Measurements from ENCODE around the gene INTS3.
A peak's percentile ranks its signal among the peaks of the same experiment; 100 is the strongest.
"Not testable (repeated sequence)": the region's sequence is repeated elsewhere in the genome, so short reads cannot be mapped to it uniquely, and the experiment has no call there.

The INTS3 gene

GRCh38 chr1:153780551-153780950 lies 52.7 kb downstream of the INTS3 start:
- no peak overlapping the region for H3K4me3 ChIP-seq (ENCODE audit: low read depth, low read length)
- TF ChIP-seq, protein P1, sequence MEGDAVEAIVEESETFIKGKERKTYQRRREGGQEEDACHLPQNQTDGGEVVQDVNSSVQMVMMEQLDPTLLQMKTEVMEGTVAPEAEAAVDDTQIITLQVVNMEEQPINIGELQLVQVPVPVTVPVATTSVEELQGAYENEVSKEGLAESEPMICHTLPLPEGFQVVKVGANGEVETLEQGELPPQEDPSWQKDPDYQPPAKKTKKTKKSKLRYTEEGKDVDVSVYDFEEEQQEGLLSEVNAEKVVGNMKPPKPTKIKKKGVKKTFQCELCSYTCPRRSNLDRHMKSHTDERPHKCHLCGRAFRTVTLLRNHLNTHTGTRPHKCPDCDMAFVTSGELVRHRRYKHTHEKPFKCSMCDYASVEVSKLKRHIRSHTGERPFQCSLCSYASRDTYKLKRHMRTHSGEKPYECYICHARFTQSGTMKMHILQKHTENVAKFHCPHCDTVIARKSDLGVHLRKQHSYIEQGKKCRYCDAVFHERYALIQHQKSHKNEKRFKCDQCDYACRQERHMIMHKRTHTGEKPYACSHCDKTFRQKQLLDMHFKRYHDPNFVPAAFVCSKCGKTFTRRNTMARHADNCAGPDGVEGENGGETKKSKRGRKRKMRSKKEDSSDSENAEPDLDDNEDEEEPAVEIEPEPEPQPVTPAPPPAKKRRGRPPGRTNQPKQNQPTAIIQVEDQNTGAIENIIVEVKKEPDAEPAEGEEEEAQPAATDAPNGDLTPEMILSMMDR (IDR thresholded peaks at IDR 0.05; ENCODE audit: borderline replicate concordance, insufficient read depth, low read depth, low read length): no peak

- not testable (repeated sequence) for H3K4me3 ChIP-seq (ENCODE audit: low read depth, low read length)
These were observed 54.8 kb downstream of the INTS3 start for GRCh38 chr1:153782648-153783047.

DNA sequence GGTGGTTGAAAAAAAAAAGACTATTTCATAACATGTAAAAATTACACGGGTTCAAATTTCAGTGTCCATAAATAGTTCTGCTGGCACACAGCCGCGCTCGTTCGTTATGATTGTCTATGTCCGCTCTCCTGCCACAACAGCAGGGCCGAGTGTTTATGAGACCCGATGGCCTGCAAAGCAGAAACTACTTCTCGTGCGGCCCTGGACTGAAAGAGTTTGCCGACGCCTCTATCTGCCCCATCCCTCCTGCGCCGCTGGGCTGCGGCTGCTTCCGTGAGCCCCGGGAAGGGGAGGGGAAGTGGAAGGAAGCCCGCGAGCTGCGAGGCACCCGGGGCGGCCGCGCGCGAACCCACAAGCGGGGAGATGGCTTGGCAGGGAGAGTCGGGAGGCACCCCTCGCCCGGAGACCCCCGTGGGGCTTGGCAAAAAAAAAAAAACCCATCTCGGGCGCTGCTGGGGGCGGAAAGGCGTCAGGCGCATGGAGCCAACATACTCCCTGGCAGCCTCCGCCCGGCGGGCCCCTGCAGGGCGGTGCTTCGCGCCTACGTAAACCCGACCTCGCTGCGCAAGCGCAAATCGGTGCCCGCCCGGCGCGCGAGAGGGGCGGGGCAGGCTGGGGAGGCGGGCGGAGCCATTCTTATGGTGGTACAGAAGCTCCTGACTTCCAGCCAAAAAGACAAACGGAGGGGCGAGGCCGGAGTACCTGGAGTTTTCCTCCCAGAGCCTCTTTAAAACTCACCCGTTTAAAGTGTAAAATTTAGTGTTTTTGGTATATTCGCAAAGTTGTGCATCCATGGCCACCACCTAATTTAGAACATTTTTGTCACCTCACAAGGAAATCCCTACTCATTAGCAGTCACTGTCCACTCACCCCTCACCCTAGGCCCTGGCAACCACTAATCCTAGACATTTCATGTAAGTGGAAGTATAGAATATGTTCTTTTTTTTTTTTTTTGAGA lies 55.7 kb downstream of the INTS3 start:
- TF ChIP-seq, protein P1 (IDR thresholded peaks at IDR 0.05; ENCODE audit: borderline replicate concordance, insufficient read depth, low read depth, low read length): no peak
- H3K4me3 ChIP-seq (ENCODE audit: low read depth, low read length): peak overlapping the region; percentile 73

GRCh38 chr1:153786038-153786790 lies 58.4 kb downstream of the INTS3 start:
- TF ChIP-seq, protein P1 (IDR thresholded peaks at IDR 0.05; ENCODE audit: borderline replicate concordance, insufficient read depth, low read depth, low read length): no peak
- no peak overlapping the region for H3K4me3 ChIP-seq (ENCODE audit: low read depth, low read length)

- no peak overlapping the region for H3K4me3 ChIP-seq (ENCODE audit: low read depth, low read length)
These were observed 61.7 kb downstream of the INTS3 start for GRCh38 chr1:153789478-153790034.

GRCh38 chr1:153790313-153790965 lies 62.6 kb downstream of the INTS3 start:
- no peak overlapping the region for H3K4me3 ChIP-seq (ENCODE audit: low read depth, low read length)
- TF ChIP-seq, protein P1 (IDR thresholded peaks at IDR 0.05; ENCODE audit: borderline replicate concordance, insufficient read depth, low read depth, low read length): no peak

More at GRCh38 chr1:153789478-153790034, 61.7 kb downstream of the INTS3 start:
- TF ChIP-seq, protein P1 (IDR thresholded peaks at IDR 0.05; ENCODE audit: borderline replicate concordance, insufficient read depth, low read depth, low read length): no peak

Data from GM12875 (cell line).